ENCODE data around the gene ZNF266. TPM values are rescaled to one million over a fixed set of nuclear protein-coding genes. Genes with fewer than 3 reads are reported as not detected.

The ZNF266 gene
- total RNA-seq, result 10 to 100 TPM; 28.2 to 35.1 TPM
- polyA plus RNA-seq, result 10 to 100 TPM in 1 of 2 donors, 1 to 10 TPM in 1; 4.4 to 48.3 TPM
- long read RNA-seq, donor 1, partial matches to known transcripts, result 0 of 12 reads
- long read RNA-seq, donor 1, other reads (novel, unspliced or antisense), result 10 of 12 reads
- long read RNA-seq, donor 2, partial matches to known transcripts, result 2 of 18 reads
- long read RNA-seq, donor 2, other reads (novel, unspliced or antisense), result 13 of 18 reads

DNA sequence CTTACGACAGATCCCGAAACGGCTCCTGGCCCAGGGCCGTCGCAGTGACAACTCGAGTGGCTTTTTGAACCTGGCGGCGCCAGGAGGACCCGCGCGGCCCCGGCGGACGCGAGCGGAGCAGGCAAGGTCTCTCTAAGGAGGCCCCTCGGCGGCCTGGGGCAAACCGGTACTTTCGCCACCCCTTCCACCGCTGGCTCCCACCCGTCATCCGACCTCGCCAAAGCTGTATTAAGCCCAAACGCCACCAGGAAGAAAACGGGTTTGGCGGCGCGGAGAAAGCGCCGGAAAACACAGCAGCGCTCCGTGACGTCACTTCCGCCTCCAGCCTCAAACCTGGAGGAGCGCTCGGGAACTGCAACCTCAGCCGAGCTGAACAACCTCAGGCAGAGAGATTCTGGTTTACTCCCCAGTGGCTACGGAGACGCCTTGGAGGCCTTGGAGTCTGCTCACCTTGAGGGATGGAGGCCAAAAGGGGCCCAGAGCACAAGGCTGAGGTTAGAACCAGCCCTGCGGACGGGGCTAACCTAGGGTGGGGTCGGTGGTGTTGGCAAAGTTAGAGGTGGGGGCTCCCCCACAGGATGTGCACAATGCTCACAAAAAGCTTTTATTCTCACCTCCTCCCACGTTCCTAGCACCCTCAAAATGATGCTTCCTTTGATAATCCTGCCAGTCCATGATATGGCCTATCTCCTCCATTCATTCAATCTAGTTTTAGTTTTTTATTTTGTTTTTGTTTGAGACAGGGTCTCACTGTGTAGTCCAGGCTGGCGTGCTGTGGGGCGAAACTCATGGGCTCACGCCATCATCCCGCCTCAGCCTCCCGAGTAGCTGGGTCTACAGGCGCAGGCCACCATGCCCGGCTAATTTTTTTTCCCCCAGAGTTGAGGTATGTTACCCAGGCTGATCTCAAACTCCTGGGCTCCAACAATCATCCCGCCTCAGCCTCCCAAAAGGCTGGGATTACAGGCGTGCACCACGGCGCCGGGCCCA, at the start of gene ZNF266:
Gene ZNF266 (minus strand): TSS at position 295 of the 990 bp plus-strand sequence. CDS start 15,484 bp downstream, outside the sequence.
- intact Hi-C loops (cut with DNase I), result loop anchor here (10.0 kb wide), 2 partner anchors 131 to 359 kb away; partner anchors contain the start of gene ZNF699 (in 1 of the 2)
- H3K27ac ChIP-seq (ENCODE audit: low read depth in 1 of 2, low read length in 2 of 2), result peak within 1 kb of the TSS in 1 of 2 donors; percentile 49
- H3K4me3 ChIP-seq (ENCODE audit: low read length in 2 of 2), result peak within 1 kb of the TSS; percentile 43 to 99
- ATAC-seq (ENCODE audit: low FRiP score), result peak; percentile 94
- no peaks in the 10 kb centered on the region for H3K9me3 ChIP-seq (ENCODE audit: control insufficient read depth, low read length)
- H3K4me1 ChIP-seq (ENCODE audit: control insufficient read depth in 1 of 2, insufficient read depth in 2 of 2, low read length in 2 of 2), result no peaks in the 10 kb centered on the region
- no peaks in the 10 kb centered on the region for H3K27me3 ChIP-seq (ENCODE audit: control insufficient read depth in 1 of 2, insufficient read depth in 2 of 2, low read length in 1 of 2)
- WGBS, 2 donors, result 13 to 14% methylated on average over 56 of the region's 56 CpGs
- peak; percentile 93 to 96 for DNase-seq
- no peaks in the 10 kb centered on the region for H3K36me3 ChIP-seq (ENCODE audit: control insufficient read depth in 1 of 2, insufficient read depth in 2 of 2, low read length in 1 of 2)

DNA sequence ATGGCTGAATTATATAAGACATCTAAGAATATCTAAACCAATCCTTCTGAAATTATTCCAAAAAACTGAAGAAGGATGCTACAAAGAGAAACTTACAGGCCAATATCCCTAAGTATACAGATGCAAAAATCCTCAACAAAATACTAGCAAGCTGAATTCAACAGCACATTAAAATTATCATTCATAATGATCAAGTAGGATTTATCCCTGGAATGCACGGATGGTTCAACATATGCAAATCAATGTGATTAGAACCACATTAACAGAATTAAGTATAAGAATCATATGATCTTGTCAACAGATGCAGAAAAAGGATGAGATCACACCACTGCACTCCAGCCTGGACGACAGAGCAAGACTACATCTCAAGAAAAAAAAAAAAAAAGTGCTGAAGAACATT, 49.8 kb upstream of the ZNF266 start:
- intact Hi-C loops (cut with DNase I), result no loop called here
- Histone ChIP-seq H3K27me3 (ENCODE audit: control insufficient read depth in 1 of 2, insufficient read depth in 2 of 2, low read length in 1 of 2) (no peaks in the 10 kb centered on the region), H3K4me1 (ENCODE audit: control insufficient read depth in 1 of 2, insufficient read depth in 2 of 2, low read length in 2 of 2) (no peaks in the 10 kb centered on the region), H3K9me3 (ENCODE audit: control insufficient read depth, low read length) (peaks cover 13% of the 10 kb centered on the region), H3K36me3 (ENCODE audit: control insufficient read depth in 1 of 2, insufficient read depth in 2 of 2, low read length in 1 of 2) (no peaks in the 10 kb centered on the region), H3K27ac (ENCODE audit: low read depth in 1 of 2, low read length in 2 of 2) (no peak overlapping the region), H3K4me3 (ENCODE audit: low read length in 2 of 2) (no peak overlapping the region)
- 83 to 92% methylated on average over 2 of the region's 2 CpGs for WGBS, 2 donors
- DNase-seq (no peak), ATAC-seq (ENCODE audit: low FRiP score) (no peak)

DNA sequence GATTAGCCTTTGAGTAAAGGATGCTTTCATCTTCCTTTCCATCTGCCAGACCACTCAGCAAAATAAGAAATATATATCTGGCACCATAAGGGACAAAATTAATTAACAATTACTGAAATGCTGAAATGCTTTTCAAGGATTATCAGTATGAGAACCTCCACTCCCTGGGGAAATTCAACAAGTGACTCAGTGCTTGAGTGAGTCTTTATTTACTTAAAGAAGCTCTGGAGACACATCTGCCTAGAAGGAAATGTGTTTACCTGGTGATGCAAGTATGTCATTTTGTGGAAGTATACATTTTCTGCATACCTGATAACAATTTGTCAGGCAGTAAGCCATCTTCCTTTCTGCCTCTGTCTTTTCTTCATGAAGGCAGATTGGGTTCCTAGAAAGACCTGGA, 39.6 kb upstream of the ZNF266 start:
- no peak for ATAC-seq (ENCODE audit: low FRiP score)
- H3K4me3 ChIP-seq (ENCODE audit: low read length in 2 of 2), result no peak overlapping the region
- H3K9me3 ChIP-seq (ENCODE audit: control insufficient read depth, low read length), result peaks cover 3% of the 10 kb centered on the region
- DNase-seq, result no peak
- no peak overlapping the region for H3K27ac ChIP-seq (ENCODE audit: low read depth in 1 of 2, low read length in 2 of 2)
- no peaks in the 10 kb centered on the region for H3K36me3 ChIP-seq (ENCODE audit: control insufficient read depth in 1 of 2, insufficient read depth in 2 of 2, low read length in 1 of 2)
- H3K4me1 ChIP-seq (ENCODE audit: control insufficient read depth in 1 of 2, insufficient read depth in 2 of 2, low read length in 2 of 2), result no peaks in the 10 kb centered on the region
- intact Hi-C loops (cut with DNase I), result no loop called here
- H3K27me3 ChIP-seq (ENCODE audit: control insufficient read depth in 1 of 2, insufficient read depth in 2 of 2, low read length in 1 of 2), result no peaks in the 10 kb centered on the region

DNA sequence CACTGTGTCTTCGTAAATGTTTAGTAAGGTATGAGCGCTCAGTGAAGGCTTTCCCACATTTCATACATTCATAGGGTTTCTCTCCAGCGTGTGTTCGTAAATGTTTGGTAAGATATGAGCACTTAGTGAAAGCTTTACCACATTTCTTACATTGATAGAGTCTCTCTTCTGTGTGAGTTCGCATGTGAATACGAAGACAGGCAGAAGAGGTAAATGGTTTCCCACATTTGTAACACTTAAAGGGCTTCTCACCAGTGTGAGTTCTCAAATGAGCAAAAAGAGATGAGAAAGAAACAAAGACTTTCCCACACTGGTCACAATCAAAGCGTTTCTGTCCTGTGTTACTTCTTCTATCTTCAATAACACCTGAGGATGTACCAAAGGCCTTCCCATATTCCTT, 31.8 kb upstream of the ZNF266 start:
- 85 to 92% methylated on average over 7 of the region's 7 CpGs for WGBS, 2 donors
- intact Hi-C loops (cut with DNase I), result no loop called here
- Histone ChIP-seq H3K4me3 (ENCODE audit: low read length in 2 of 2) (no peak overlapping the region), H3K36me3 (ENCODE audit: control insufficient read depth in 1 of 2, insufficient read depth in 2 of 2, low read length in 1 of 2) (no peaks in the 10 kb centered on the region), H3K4me1 (ENCODE audit: control insufficient read depth in 1 of 2, insufficient read depth in 2 of 2, low read length in 2 of 2) (no peaks in the 10 kb centered on the region), H3K27ac (ENCODE audit: low read depth in 1 of 2, low read length in 2 of 2) (no peak overlapping the region), H3K9me3 (ENCODE audit: control insufficient read depth, low read length) (peaks cover 9% of the 10 kb centered on the region), H3K27me3 (ENCODE audit: control insufficient read depth in 1 of 2, insufficient read depth in 2 of 2, low read length in 1 of 2) (no peaks in the 10 kb centered on the region)
- ATAC-seq (ENCODE audit: low FRiP score), result no peak
- no peak for DNase-seq

DNA sequence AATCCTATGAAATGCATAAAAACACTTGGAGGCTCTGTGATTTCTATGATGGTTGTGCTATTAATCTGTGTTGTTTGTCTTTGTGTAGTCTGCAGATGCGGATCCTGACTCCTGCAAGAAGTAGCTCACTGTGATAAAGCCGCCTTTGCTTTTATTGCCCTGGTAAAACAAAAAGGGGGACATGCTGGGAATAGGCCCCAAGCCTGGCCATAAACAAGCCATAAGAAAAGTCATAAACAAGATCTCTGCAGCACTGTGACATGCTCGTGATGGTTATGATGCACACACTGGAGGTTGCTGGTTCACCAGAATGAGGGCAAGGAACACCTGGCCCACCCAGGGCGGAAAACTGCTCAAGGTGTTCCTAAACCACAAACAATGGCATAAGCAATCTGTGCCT, 26.6 kb upstream of the ZNF266 start:
- no peaks in the 10 kb centered on the region for H3K4me1 ChIP-seq (ENCODE audit: control insufficient read depth in 1 of 2, insufficient read depth in 2 of 2, low read length in 2 of 2)
- H3K4me3 ChIP-seq (ENCODE audit: low read length in 2 of 2), result no peak overlapping the region
- peaks cover 11% of the 10 kb centered on the region for H3K9me3 ChIP-seq (ENCODE audit: control insufficient read depth, low read length)
- DNase-seq (no peak), ATAC-seq (ENCODE audit: low FRiP score) (no peak)
- intact Hi-C loops (cut with DNase I), result no loop called here
- WGBS, 2 donors, result 82 to 89% methylated on average over 4 of the region's 4 CpGs
- no peak overlapping the region for H3K27ac ChIP-seq (ENCODE audit: low read depth in 1 of 2, low read length in 2 of 2)
- no peaks in the 10 kb centered on the region for H3K36me3 ChIP-seq (ENCODE audit: control insufficient read depth in 1 of 2, insufficient read depth in 2 of 2, low read length in 1 of 2)
- H3K27me3 ChIP-seq (ENCODE audit: control insufficient read depth in 1 of 2, insufficient read depth in 2 of 2, low read length in 1 of 2), result no peaks in the 10 kb centered on the region

DNA sequence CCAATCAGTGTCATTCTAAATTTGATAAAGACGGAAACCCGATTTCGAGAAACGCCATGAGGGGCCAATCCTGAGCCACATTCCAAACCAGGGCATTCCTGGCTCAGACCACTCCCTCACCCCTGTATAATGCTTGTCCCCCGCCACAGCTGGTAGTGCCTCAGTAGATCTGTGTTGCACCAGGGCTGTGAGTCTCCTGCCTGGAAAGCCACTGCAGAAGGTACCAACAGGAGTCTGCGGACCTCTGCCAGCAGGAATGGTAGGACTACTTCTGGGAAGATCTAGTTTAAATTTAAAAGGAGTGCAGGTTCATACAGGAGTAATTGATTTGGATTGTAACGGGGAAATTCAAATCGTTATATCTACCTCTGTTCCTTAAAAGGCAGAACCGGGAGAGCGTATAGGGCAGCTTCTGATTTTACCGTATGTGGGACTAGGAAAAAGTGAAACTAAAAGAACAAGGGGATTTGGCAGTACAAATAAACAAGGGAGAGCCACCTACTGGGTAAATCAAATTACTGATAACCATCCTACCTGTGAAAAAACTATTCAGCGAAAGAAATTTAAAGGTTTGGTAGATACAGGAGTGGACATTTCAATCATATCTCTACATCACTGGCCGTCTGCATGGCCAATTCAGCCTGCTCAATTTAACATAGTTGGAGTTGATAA, 20.8 kb upstream of the ZNF266 start:
- Histone ChIP-seq H3K36me3 (ENCODE audit: control insufficient read depth in 1 of 2, insufficient read depth in 2 of 2, low read length in 1 of 2) (no peaks in the 10 kb centered on the region), H3K4me3 (ENCODE audit: low read length in 2 of 2) (no peak overlapping the region), H3K4me1 (ENCODE audit: control insufficient read depth in 1 of 2, insufficient read depth in 2 of 2, low read length in 2 of 2) (no peaks in the 10 kb centered on the region), H3K27me3 (ENCODE audit: control insufficient read depth in 1 of 2, insufficient read depth in 2 of 2, low read length in 1 of 2) (no peaks in the 10 kb centered on the region), H3K27ac (ENCODE audit: low read depth in 1 of 2, low read length in 2 of 2) (no peak overlapping the region), H3K9me3 (ENCODE audit: control insufficient read depth, low read length) (peaks cover 10% of the 10 kb centered on the region)
- ATAC-seq (ENCODE audit: low FRiP score), result no peak
- intact Hi-C loops (cut with DNase I), result no loop called here
- no peak for DNase-seq
- WGBS, 2 donors, result 66 to 82% methylated on average over 13 of the region's 13 CpGs

DNA sequence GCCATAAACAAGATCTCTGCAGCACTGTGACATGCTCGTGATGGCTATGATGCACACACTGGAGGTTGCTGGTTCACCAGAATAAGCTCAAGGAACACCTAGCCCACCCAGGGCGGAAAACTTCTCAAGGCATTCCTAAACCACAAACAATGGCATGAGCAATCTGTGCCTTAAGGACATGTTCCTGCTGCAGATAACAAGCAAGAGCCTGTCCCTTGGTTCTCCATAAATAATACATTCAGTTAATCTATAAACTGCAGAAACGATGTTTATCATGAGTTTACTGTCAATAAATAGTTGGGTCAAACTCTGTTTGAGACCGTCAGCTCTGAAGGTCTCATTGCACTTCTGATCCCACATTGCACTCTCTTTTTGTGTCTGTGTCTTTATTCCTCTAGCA, 18.6 kb upstream of the ZNF266 start:
- no peak overlapping the region for H3K4me3 ChIP-seq (ENCODE audit: low read length in 2 of 2)
- no peak overlapping the region for H3K27ac ChIP-seq (ENCODE audit: low read depth in 1 of 2, low read length in 2 of 2)
- ATAC-seq (ENCODE audit: low FRiP score) (no peak), DNase-seq (no peak)
- H3K27me3 ChIP-seq (ENCODE audit: control insufficient read depth in 1 of 2, insufficient read depth in 2 of 2, low read length in 1 of 2), result no peaks in the 10 kb centered on the region
- H3K36me3 ChIP-seq (ENCODE audit: control insufficient read depth in 1 of 2, insufficient read depth in 2 of 2, low read length in 1 of 2), result no peaks in the 10 kb centered on the region
- WGBS, 2 donors, result 89% methylated on average over 4 of the region's 4 CpGs
- intact Hi-C loops (cut with DNase I), result no loop called here
- no peaks in the 10 kb centered on the region for H3K4me1 ChIP-seq (ENCODE audit: control insufficient read depth in 1 of 2, insufficient read depth in 2 of 2, low read length in 2 of 2)
- H3K9me3 ChIP-seq (ENCODE audit: control insufficient read depth, low read length), result peaks cover 15% of the 10 kb centered on the region

DNA sequence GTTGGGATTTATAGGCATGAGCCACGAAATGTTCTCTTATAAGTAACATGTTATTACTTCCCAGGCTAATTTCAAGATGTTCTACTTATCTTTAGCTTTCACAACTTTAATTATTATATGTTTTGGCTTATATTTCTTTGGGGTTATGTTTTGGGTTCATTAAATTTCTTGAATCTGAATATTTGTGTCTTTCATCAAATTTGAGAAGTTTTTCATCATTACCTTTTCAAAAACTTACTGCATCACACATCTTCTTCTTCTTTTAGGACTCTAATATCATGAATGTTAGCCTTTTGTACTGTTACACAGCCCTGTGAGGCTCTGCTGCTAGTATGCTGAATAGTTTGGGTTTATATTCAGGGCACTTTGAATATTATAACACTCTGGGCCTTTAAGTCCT, 9.7 kb upstream of the ZNF266 start:
- no peak for DNase-seq
- no peak for ATAC-seq (ENCODE audit: low FRiP score)

More for the DNA sequence above, 9.7 kb upstream of the ZNF266 start:
- Histone ChIP-seq H3K9me3 (ENCODE audit: control insufficient read depth, low read length) (peaks cover 14% of the 10 kb centered on the region), H3K4me3 (ENCODE audit: low read length in 2 of 2) (no peak overlapping the region), H3K27ac (ENCODE audit: low read depth in 1 of 2, low read length in 2 of 2) (no peak overlapping the region), H3K27me3 (ENCODE audit: control insufficient read depth in 1 of 2, insufficient read depth in 2 of 2, low read length in 1 of 2) (no peaks in the 10 kb centered on the region), H3K36me3 (ENCODE audit: control insufficient read depth in 1 of 2, insufficient read depth in 2 of 2, low read length in 1 of 2) (no peaks in the 10 kb centered on the region), H3K4me1 (ENCODE audit: control insufficient read depth in 1 of 2, insufficient read depth in 2 of 2, low read length in 2 of 2) (no peaks in the 10 kb centered on the region)
- 90 to 91% methylated on average over 1 of the region's 1 CpG for WGBS, 2 donors
- intact Hi-C loops (cut with DNase I), result no loop called here

Data from aorta (tissue), 5 donors.